Caco-2 (cell line): ENCODE results near the gene REM2. TPM values are rescaled to one million over a fixed set of nuclear protein-coding genes. Genes with fewer than 3 reads are reported as not detected.
"Not testable (repeated sequence)": the region's sequence is repeated elsewhere in the genome, so short reads cannot be mapped to it uniquely, and the experiment has no call there.

Experiments used
- BruUV-seq: library from RNA; stranded (reverse); fragments of 400-500 nt; replicated peaks from 2 replicates; lab custom pipeline; 2021; lab: Mats Ljungman, UMichigan
- CTCF ChIA-PET: fragments of 300-600 bp; sonication (Branson Sonifier 250); formaldehyde crosslinking; loops from one replicate; lab custom pipeline; 2022; ENCODE audit warnings: antibody characterized with exemption; lab: Charles Lee
- POLR2A ChIA-PET: fragments of 300-600 bp; sonication (Branson Sonifier 250); formaldehyde crosslinking; loops from one replicate; lab custom pipeline; 2022; ENCODE audit warnings: antibody characterized with exemption; lab: Charles Lee
- DNase-seq, 2 experiments: peaks; one replicate each; pipeline versions ENCODE4 v3.0.0 to v3.0.0-alpha.2; 2020 to 2022
- H3K27me3 ChIP-seq: replicated peaks from 2 replicates; pipeline ENCODE4 v1.6.0; 2011; ENCODE audit warnings: low read length; ENCODE audit not compliant: control insufficient read depth, insufficient read depth
- H3K36me3 ChIP-seq: 2 replicates; pipeline ENCODE4 v1.5.1; 2011; ENCODE audit warnings: low read length; ENCODE audit not compliant: control insufficient read depth, insufficient read depth
- H3K4me1 ChIP-seq: fragments of 250-450 bp; sonication (Bioruptor Pico); 2 replicates; pipeline ENCODE4 v1.5.1; 2020; ENCODE audit warnings: mild to moderate bottlenecking
- H3K4me3 ChIP-seq: 2 replicates; pipeline ENCODE4 v1.5.1; 2011; ENCODE audit warnings: low read depth, mild to moderate bottlenecking, control low read depth, low read length
- H3K9me3 ChIP-seq: fragments of 250-450 bp; sonication (Bioruptor Pico); 2 replicates; pipeline ENCODE4 v1.5.1; 2020; ENCODE audit warnings: mild to moderate bottlenecking, moderate library complexity
- H3K27ac Mint-ChIP-seq: one replicate; pipeline ENCODE4 v1.8.0; 2022; ENCODE audit warnings: mixed read lengths; ENCODE audit not compliant: unreplicated experiment
- H3K27me3 Mint-ChIP-seq: one replicate; pipeline ENCODE4 v1.8.0; 2022; ENCODE audit warnings: mixed read lengths; ENCODE audit not compliant: insufficient read depth, unreplicated experiment
- H3K36me3 Mint-ChIP-seq: one replicate; pipeline ENCODE4 v1.8.0; 2022; ENCODE audit warnings: mild to moderate bottlenecking, mixed read lengths; ENCODE audit not compliant: insufficient read depth, unreplicated experiment
- H3K4me1 Mint-ChIP-seq: one replicate; pipeline ENCODE4 v1.8.0; 2022; ENCODE audit warnings: low read depth, mixed read lengths; ENCODE audit not compliant: unreplicated experiment
- H3K4me3 Mint-ChIP-seq: one replicate; pipeline ENCODE4 v1.8.0; 2022; ENCODE audit warnings: mild to moderate bottlenecking, moderate library complexity, mixed read lengths; ENCODE audit not compliant: unreplicated experiment
- H3K9me3 Mint-ChIP-seq: one replicate; pipeline ENCODE4 v1.8.0; 2022; ENCODE audit warnings: mixed read lengths; ENCODE audit not compliant: unreplicated experiment
- CTCF ChIP-seq, 2 experiments: fragments of 200-600 bp in 1 of 2; IDR thresholded peaks; 1 replicate in 1 of 2; 2 replicates in 1 of 2; pipeline versions ENCODE4 v1.5.1 to v1.8.0; 2011 to 2022; ENCODE audit warnings: antibody characterized with exemption in 1 of 2, control low read depth in 1 of 2, inconsistent platforms in 1 of 2, low read depth in 1 of 2, low read length in 1 of 2, mild to moderate bottlenecking in 1 of 2, moderate library complexity in 1 of 2; ENCODE audit not compliant: insufficient read depth in 1 of 2, severe bottlenecking in 1 of 2, unreplicated experiment in 1 of 2
- intact Hi-C: fragments of 100-400 bp; cut with micrococcal nuclease; formaldehyde crosslinking; loops from one replicate; pipeline ENCODE4 v1.10.0; 2022; ENCODE audit not compliant: unreplicated experiment
- total RNA-seq: library from RNA; stranded (reverse); gene quantifications from 2 replicates; pipeline ENCODE4 v1.2.3, GENCODE V29; 2022

REM2 gene
- total RNA-seq, 1 experiment from 2014 or later, result 0.41 TPM

- no peaks in the 10 kb centered on the region for H3K27me3 ChIP-seq
- ChIA-PET POLR2A (no interaction called here), CTCF (interaction anchor here (0.8 to 2.8 kb wide), 6 partner anchors 15 to 281 kb away, joined by 3 to 50 read pairs (median 8); partner anchors contain the start of genes DAD1 and MMP14)
- H3K4me3 ChIP-seq, result no peak overlapping the region
- H3K36me3 ChIP-seq, result no peaks in the 10 kb centered on the region
- Mint-ChIP-seq H3K9me3 (no peaks in the 10 kb centered on the region), H3K4me3 (no peak overlapping the region), H3K27ac (no peak overlapping the region), H3K27me3 (no peaks in the 10 kb centered on the region), H3K4me1 (peaks cover 7% of the 10 kb centered on the region), H3K36me3 (peaks cover 7% of the 10 kb centered on the region)
- TF ChIP-seq CTCF (IDR thresholded peaks at IDR 0.05; ENCODE audit: insufficient read depth in 1 of 2, low read depth in 1 of 2, low read length in 1 of 2, severe bottlenecking in 1 of 2, unreplicated experiment in 1 of 2), result no peak
- DNase-seq, result no peak
- BruUV-seq, result no TSS peak
- peaks cover 25% of the 10 kb centered on the region for H3K4me1 ChIP-seq
- intact Hi-C loops, result no loop called here
- no peaks in the 10 kb centered on the region for H3K9me3 ChIP-seq
These were observed 31.9 kb upstream of the REM2 start for GRCh38 chr14:22850944-22851764.

- ChIA-PET CTCF (interaction anchor here (0.7 to 2.8 kb wide), 15 partner anchors 11 to 282 kb away, joined by 3 to 50 read pairs (median 4); partner anchors contain the start of genes MMP14, OXA1L and REM2), POLR2A (interaction anchor here (2.6 kb wide), 1 partner anchor 30 kb away, joined by 14 read pairs; no protein-coding TSS in a partner anchor)
- BruUV-seq, H3K4me1 Mint-ChIP-seq, H3K36me3 ChIP-seq, H3K4me3 Mint-ChIP-seq, H3K36me3 Mint-ChIP-seq, H3K27ac Mint-ChIP-seq, H3K4me3 ChIP-seq, H3K9me3 Mint-ChIP-seq, H3K27me3 ChIP-seq, intact Hi-C loops, H3K9me3 ChIP-seq, DNase-seq, H3K27me3 Mint-ChIP-seq: not testable (repeated sequence)
- peaks cover 25% of the 10 kb centered on the region for H3K4me1 ChIP-seq
These were observed 30.8 kb upstream of the REM2 start for GRCh38 chr14:22852178-22852577.

DNA sequence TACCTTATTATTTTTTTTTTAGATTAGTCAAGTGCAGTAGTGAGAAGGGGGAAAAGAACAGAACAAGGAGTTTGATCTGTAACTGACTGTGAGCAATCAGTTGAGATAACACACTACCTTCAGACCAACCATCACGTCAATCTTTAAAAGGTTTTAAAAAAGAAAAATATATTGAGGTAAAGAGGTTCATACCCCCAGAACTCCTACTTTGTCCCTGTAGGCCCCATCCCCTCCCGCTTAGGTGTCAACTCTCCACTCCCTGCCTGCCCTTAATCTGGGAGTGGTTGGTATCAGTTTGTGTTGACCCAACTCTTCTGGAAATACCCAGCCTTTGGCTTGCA is 30.5 kb upstream of the REM2 start:
- no peaks in the 10 kb centered on the region for H3K9me3 Mint-ChIP-seq
- no TSS peak for BruUV-seq
- no peak for TF ChIP-seq CTCF (IDR thresholded peaks at IDR 0.05; ENCODE audit: insufficient read depth in 1 of 2, low read depth in 1 of 2, low read length in 1 of 2, severe bottlenecking in 1 of 2, unreplicated experiment in 1 of 2)
- intact Hi-C loops, result no loop called here
- Histone ChIP-seq H3K4me3 (no peak overlapping the region), H3K36me3 (no peaks in the 10 kb centered on the region), H3K27me3 (no peaks in the 10 kb centered on the region), H3K4me1 (peaks cover 25% of the 10 kb centered on the region), H3K9me3 (no peaks in the 10 kb centered on the region)
- DNase-seq, result no peak
- no peaks in the 10 kb centered on the region for H3K36me3 Mint-ChIP-seq
- peak overlapping the region; percentile 69 for H3K4me3 Mint-ChIP-seq
- CTCF ChIA-PET, result interaction anchor here (0.7 to 2.8 kb wide), 15 partner anchors 8 to 282 kb away, joined by 3 to 50 read pairs (median 4); partner anchors contain the start of genes MMP14, OXA1L and REM2
- H3K4me1 Mint-ChIP-seq, result peaks cover 7% of the 10 kb centered on the region
- peak overlapping the region; percentile 68 for H3K27ac Mint-ChIP-seq
- no peaks in the 10 kb centered on the region for H3K27me3 Mint-ChIP-seq
- POLR2A ChIA-PET, result interaction anchor here (2.6 kb wide), 1 partner anchor 30 kb away, joined by 14 read pairs; no protein-coding TSS in a partner anchor
